Osteoblast (primary cell): ENCODE data around the gene NLGN1. TPM values are rescaled to one million over a fixed set of nuclear protein-coding genes. Genes with fewer than 3 reads are reported as not detected.
"Not testable (repeated sequence)": the region's sequence is repeated elsewhere in the genome, so short reads cannot be mapped to it uniquely, and the experiment has no call there.

Experiments used
- DNase-seq: peaks from one replicate; pipeline ENCODE4 v3.0.0; 2011; ENCODE audit warnings: low spot score, mixed read lengths; ENCODE audit not compliant: insufficient read length; ENCODE audit errors: missing footprints
- H2AFZ ChIP-seq: 2 replicates; pipeline ENCODE4 v1.6.0; 2011; ENCODE audit warnings: mild to moderate bottlenecking, low read length
- H3K27ac ChIP-seq: 2 replicates; pipeline ENCODE4 v1.5.1; 2011; ENCODE audit warnings: mild to moderate bottlenecking, low read depth, low read length, moderate library complexity
- H3K27me3 ChIP-seq: 2 replicates; pipeline ENCODE4 v1.6.0; 2012; ENCODE audit warnings: mild to moderate bottlenecking, control low read depth, inconsistent platforms, low read length, moderate library complexity; ENCODE audit not compliant: insufficient read depth
- H3K36me3 ChIP-seq: 2 replicates; pipeline ENCODE4 v1.5.1; 2011; ENCODE audit warnings: mild to moderate bottlenecking, low read length, control low read depth, moderate library complexity; ENCODE audit not compliant: insufficient read depth
- H3K4me1 ChIP-seq: 2 replicates; pipeline ENCODE4 v1.5.1; 2011; ENCODE audit warnings: mild to moderate bottlenecking, low read length, control low read depth, moderate library complexity; ENCODE audit not compliant: insufficient read depth
- H3K4me2 ChIP-seq: 2 replicates; pipeline ENCODE4 v1.6.0; 2011; ENCODE audit warnings: mild to moderate bottlenecking, low read length; ENCODE audit not compliant: insufficient read depth
- H3K4me3 ChIP-seq: fragments of 200-600 bp; sonication (generic); 3 replicates; pipeline ENCODE4 v1.5.1; 2012; ENCODE audit warnings: mild to moderate bottlenecking, low read length, inconsistent platforms; ENCODE audit not compliant: insufficient read depth
- H3K79me2 ChIP-seq: 2 replicates; pipeline ENCODE4 v1.6.0; 2012; ENCODE audit warnings: mild to moderate bottlenecking, low read length, control low read depth, inconsistent platforms; ENCODE audit not compliant: insufficient read depth
- H3K9me3 ChIP-seq: 2 replicates; pipeline ENCODE4 v1.5.1; 2011; ENCODE audit warnings: low read depth, low read length, control low read depth
- H4K20me1 ChIP-seq: 2 replicates; pipeline ENCODE4 v1.6.0; 2012; ENCODE audit warnings: mild to moderate bottlenecking, low read length, control low read depth; ENCODE audit not compliant: insufficient read depth
- CTCF ChIP-seq: IDR thresholded peaks from 2 replicates; pipeline ENCODE4 v1.5.1; 2011; ENCODE audit warnings: mild to moderate bottlenecking, low read depth, low read length, moderate library complexity; ENCODE audit errors: extremely low read depth
- total RNA-seq: library from RNA; depleted of rRNA; stranded (reverse); fragments of >200 nt; gene quantifications from 2 replicates; pipeline ENCODE4 v1.2.3, GENCODE V29; 2012

The NLGN1 gene
- total RNA-seq, 1 donor, result 9.0 TPM

GRCh38 chr3:174202561-174202960 lies 805.0 kb downstream of the NLGN1 start:
- Histone ChIP-seq H2AFZ (no peak overlapping the region), H3K27me3 (no peaks in the 10 kb centered on the region), H3K4me2 (no peak overlapping the region), H4K20me1 (no peaks in the 10 kb centered on the region), H3K4me3 (no peak overlapping the region), H3K27ac (peak overlapping the region; percentile 14), H3K36me3 (no peaks in the 10 kb centered on the region), H3K79me2 (no peaks in the 10 kb centered on the region), H3K4me1 (peaks cover 12% of the 10 kb centered on the region), H3K9me3 (no peaks in the 10 kb centered on the region)
- DNase-seq, result no peak
- no peak for TF ChIP-seq CTCF

- Histone ChIP-seq H3K4me3 (no peak overlapping the region), H3K4me2 (no peak overlapping the region), H3K79me2 (no peaks in the 10 kb centered on the region), H3K4me1 (peaks cover 7% of the 10 kb centered on the region), H3K9me3 (no peaks in the 10 kb centered on the region), H2AFZ (no peak overlapping the region), H4K20me1 (no peaks in the 10 kb centered on the region), H3K36me3 (no peaks in the 10 kb centered on the region), H3K27ac (no peak overlapping the region), H3K27me3 (no peaks in the 10 kb centered on the region)
- TF ChIP-seq CTCF, result no peak
- DNase-seq, result no peak
Observed at GRCh38 chr3:174204765-174205164, 807.2 kb downstream of the NLGN1 start.

- no peaks in the 10 kb centered on the region for H3K79me2 ChIP-seq
- TF ChIP-seq CTCF, result no peak
- no peaks in the 10 kb centered on the region for H3K9me3 ChIP-seq
- no peaks in the 10 kb centered on the region for H3K36me3 ChIP-seq
- H3K27ac ChIP-seq, result no peak overlapping the region
- no peak for DNase-seq
- no peak overlapping the region for H3K4me3 ChIP-seq
- no peak overlapping the region for H3K4me2 ChIP-seq
- peaks cover 5% of the 10 kb centered on the region for H3K4me1 ChIP-seq
- no peaks in the 10 kb centered on the region for H4K20me1 ChIP-seq
- no peaks in the 10 kb centered on the region for H3K27me3 ChIP-seq
- no peak overlapping the region for H2AFZ ChIP-seq
Observed at GRCh38 chr3:174206607-174207192, 809.2 kb downstream of the NLGN1 start.

- DNase-seq, result no peak
- no peaks in the 10 kb centered on the region for H3K4me1 ChIP-seq
- H2AFZ ChIP-seq, result no peak overlapping the region
- no peak for TF ChIP-seq CTCF
- no peaks in the 10 kb centered on the region for H3K79me2 ChIP-seq
- no peaks in the 10 kb centered on the region for H4K20me1 ChIP-seq
- H3K36me3 ChIP-seq, result no peaks in the 10 kb centered on the region
- H3K9me3 ChIP-seq, result no peaks in the 10 kb centered on the region
- no peak overlapping the region for H3K4me2 ChIP-seq
- H3K27ac ChIP-seq, result no peak overlapping the region
- H3K4me3 ChIP-seq, result no peak overlapping the region
- H3K27me3 ChIP-seq, result no peaks in the 10 kb centered on the region
Observed at GRCh38 chr3:174208161-174208560, 810.6 kb downstream of the NLGN1 start.

- not testable (repeated sequence) for H3K36me3 ChIP-seq, H4K20me1 ChIP-seq, H3K4me1 ChIP-seq, H2AFZ ChIP-seq, H3K9me3 ChIP-seq, H3K4me2 ChIP-seq, H3K4me3 ChIP-seq, H3K79me2 ChIP-seq, H3K27me3 ChIP-seq, H3K27ac ChIP-seq, DNase-seq
Observed at GRCh38 chr3:174211896-174212295, 814.4 kb downstream of the NLGN1 start.
